ENCODE results near the gene RASSF9.

RASSF9 gene

GRCh38 chr12:85836197-85837090 lies at the start of gene RASSF9:
Gene RASSF9 (minus strand): TSS chr12:85836409. CDS start chr12:85836201, 208 bp downstream.
- DNase-seq (ENCODE audit: low spot score): peak; percentile 34

GRCh38 chr12:85883763-85884162 lies 47.6 kb upstream of the RASSF9 start:
- no peak for DNase-seq (ENCODE audit: low spot score)

GRCh38 chr12:85877459-85877858 lies 41.2 kb upstream of the RASSF9 start:
- DNase-seq (ENCODE audit: low spot score): no peak

GRCh38 chr12:85874031-85874461 lies 37.8 kb upstream of the RASSF9 start, which contains the start of gene NTS:
Gene NTS (plus strand): TSS chr12:85874295. CDS start chr12:85874404, 109 bp downstream.
- DNase-seq (ENCODE audit: low spot score): no peak

- peak; percentile 11 for DNase-seq (ENCODE audit: low spot score)
Measured at GRCh38 chr12:85872497-85873091, 36.4 kb upstream of the RASSF9 start.

GRCh38 chr12:85866986-85867776 lies 31.0 kb upstream of the RASSF9 start:
- DNase-seq (ENCODE audit: low spot score): peak; percentile 26

- no peak for DNase-seq (ENCODE audit: low spot score)
Measured at GRCh38 chr12:85865890-85866289, 29.7 kb upstream of the RASSF9 start.

- DNase-seq (ENCODE audit: low spot score): no peak
Measured at GRCh38 chr12:85856966-85857365, 20.8 kb upstream of the RASSF9 start.

- DNase-seq (ENCODE audit: low spot score): no peak
Measured at GRCh38 chr12:85855305-85855704, 19.1 kb upstream of the RASSF9 start.

- no peak for DNase-seq (ENCODE audit: low spot score)
Measured at GRCh38 chr12:85849344-85849743, 13.1 kb upstream of the RASSF9 start.

- no peak for DNase-seq (ENCODE audit: low spot score)
Measured at GRCh38 chr12:85843606-85844310, 7.5 kb upstream of the RASSF9 start.

- DNase-seq (ENCODE audit: low spot score): no peak
Measured at GRCh38 chr12:85835426-85836196, 598 bp downstream of the RASSF9 start.

- DNase-seq (ENCODE audit: low spot score): no peak
Measured at GRCh38 chr12:85834378-85834777, 1.8 kb downstream of the RASSF9 start.

- no peak for DNase-seq (ENCODE audit: low spot score)
Measured at GRCh38 chr12:85833579-85833978, 2.6 kb downstream of the RASSF9 start.

- no peak for DNase-seq (ENCODE audit: low spot score)
Measured at GRCh38 chr12:85831327-85831990, 4.8 kb downstream of the RASSF9 start.

- DNase-seq (ENCODE audit: low spot score): no peak
Measured at GRCh38 chr12:85829391-85829790, 6.8 kb downstream of the RASSF9 start.

GRCh38 chr12:85828576-85828975 lies 7.6 kb downstream of the RASSF9 start:
- no peak for DNase-seq (ENCODE audit: low spot score)

- no peak for DNase-seq (ENCODE audit: low spot score)
Measured at GRCh38 chr12:85825746-85826145, 10.5 kb downstream of the RASSF9 start.

- DNase-seq (ENCODE audit: low spot score): no peak
Measured at GRCh38 chr12:85823436-85824180, 12.6 kb downstream of the RASSF9 start.

- DNase-seq (ENCODE audit: low spot score): peak; percentile 30
Measured at GRCh38 chr12:85821759-85822158, 14.4 kb downstream of the RASSF9 start.
